CD4-positive, alpha-beta T cell (primary cell): ENCODE results near the gene NEGR1. TPM values are rescaled to one million over a fixed set of nuclear protein-coding genes. Genes with fewer than 3 reads are reported as not detected.

Source experiments
- ATAC-seq: fragments of 200-7000 bp; cut with Tn5 transposase; one replicate; pipeline ENCODE4 v1.10.0; 2022; ENCODE audit warnings: mild to moderate bottlenecking; ENCODE audit not compliant: poor library complexity
- CTCF ChIA-PET: fragments of 350-600 bp; sonication (Branson Sonifier 250); formaldehyde crosslinking; loops from one replicate; lab custom pipeline; 2021; ENCODE audit warnings: antibody characterized with exemption, inconsistent platforms; lab: Charles Lee
- POLR2A ChIA-PET: fragments of 350-600 bp; sonication (Branson Sonifier 250); formaldehyde crosslinking; loops from one replicate; lab custom pipeline; 2021; ENCODE audit warnings: antibody characterized with exemption, inconsistent platforms; lab: Charles Lee
- DNase-seq, 14 experiments: peaks; one replicate each; pipeline ENCODE4 v3.0.0-alpha.2; 2013 to 2020; ENCODE audit warnings: mixed read lengths in 2 of 14
- H3K27ac ChIP-seq, 2 donors: one replicate each; pipeline versions ENCODE4 v1.5.1 to v1.7.0; 2013; ENCODE audit warnings: low read length in 2 of 2, low read depth in 1 of 2, mild to moderate bottlenecking in 1 of 2
- H3K27me3 ChIP-seq, 2 experiments: 1 replicate in 1 of 2; 2 replicates in 1 of 2; pipeline versions ENCODE4 v1.6.1 to v1.7.0; 2013; ENCODE audit warnings: low read length in 2 of 2, control low read depth in 1 of 2, mild to moderate bottlenecking in 1 of 2, moderate library complexity in 1 of 2; ENCODE audit not compliant: insufficient read depth in 2 of 2, control insufficient read depth in 1 of 2
- H3K36me3 ChIP-seq: one replicate; pipeline ENCODE4 v1.6.1; 2013; ENCODE audit warnings: low read length, control low read depth; ENCODE audit not compliant: insufficient read depth
- H3K4me1 ChIP-seq: one replicate; pipeline ENCODE4 v1.6.1; 2013; ENCODE audit warnings: low read length, control low read depth; ENCODE audit not compliant: insufficient read depth
- H3K4me3 ChIP-seq: one replicate; pipeline ENCODE4 v1.5.1; 2013; ENCODE audit warnings: mild to moderate bottlenecking, low read length, moderate library complexity
- H3K9me3 ChIP-seq, 2 experiments: 1 replicate in 1 of 2; 2 replicates in 1 of 2; pipeline versions ENCODE4 v1.6.1 to v1.7.0; 2013; ENCODE audit warnings: low read length in 2 of 2, mild to moderate bottlenecking in 2 of 2, control low read depth in 1 of 2, moderate library complexity in 1 of 2; ENCODE audit not compliant: control insufficient read depth in 1 of 2, insufficient read depth in 1 of 2
- H3K27ac Mint-ChIP-seq: one replicate; pipeline ENCODE4 v1.8.0; 2020; ENCODE audit warnings: mixed read lengths
- H3K27me3 Mint-ChIP-seq: one replicate; pipeline ENCODE4 v1.8.0; 2021; ENCODE audit warnings: mixed read lengths
- H3K36me3 Mint-ChIP-seq: one replicate; pipeline ENCODE4 v1.8.0; 2021; ENCODE audit warnings: low read depth, mixed read lengths
- H3K4me1 Mint-ChIP-seq: one replicate; pipeline ENCODE4 v1.8.0; 2021; ENCODE audit warnings: low read depth, mixed read lengths
- H3K4me3 Mint-ChIP-seq: one replicate; pipeline ENCODE4 v1.8.0; 2020; ENCODE audit warnings: mild to moderate bottlenecking, mixed read lengths
- H3K9me3 Mint-ChIP-seq: one replicate; pipeline ENCODE4 v1.8.0; 2020; ENCODE audit warnings: mixed read lengths
- intact Hi-C, 2 experiments: fragments of 100-400 bp; cut with DNase I in 1 of 2; cut with micrococcal nuclease in 1 of 2; formaldehyde crosslinking; loops; one replicate each; pipeline versions ENCODE4 v1.15.1 to v1.9.0; 2023 to 2025; cut with DNase I, micrococcal nuclease
- total RNA-seq, 174 experiments: library from RNA in 2 of 174; stranded (reverse) in 2 of 174; gene quantifications; one replicate each; pipeline ENCODE4 v1.2.3 and lab custom pipeline; 2021 to 2026
- TF ChIP-seq, protein P1 (sequence below): fragments of 200-600 bp; IDR thresholded peaks from one replicate; pipeline ENCODE4 v1.8.0; 2022; ENCODE audit warnings: antibody characterized with exemption, mild to moderate bottlenecking

Gene NEGR1
- total RNA-seq, 2 experiments from 2014 or later: 0.03 TPM

DNA sequence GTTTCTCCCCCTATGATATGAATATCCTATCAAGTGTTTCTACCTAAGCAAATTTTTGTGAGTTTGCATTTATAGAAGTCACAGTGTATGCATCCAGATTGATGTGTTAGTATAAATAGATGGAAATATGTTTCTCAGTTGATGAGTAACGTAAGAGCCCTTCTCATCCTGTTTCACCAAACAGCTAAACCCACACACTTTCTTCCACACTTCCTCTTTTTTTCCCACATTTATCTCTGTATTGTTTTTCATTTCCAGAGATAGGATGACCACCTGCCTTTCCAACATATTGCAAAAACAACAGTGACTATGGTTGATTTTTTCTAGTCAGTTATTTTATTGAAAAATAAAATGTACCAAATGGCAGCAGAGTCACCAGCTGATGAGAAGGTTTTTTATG is 490.1 kb downstream of the NEGR1 start:
- Mint-ChIP-seq H3K4me3 (no peak overlapping the region), H3K4me1 (no peaks in the 10 kb centered on the region), H3K9me3 (no peaks in the 10 kb centered on the region), H3K27ac (no peak overlapping the region), H3K36me3 (no peaks in the 10 kb centered on the region), H3K27me3 (no peaks in the 10 kb centered on the region)
- Histone ChIP-seq H3K27ac (no peak overlapping the region), H3K4me3 (no peak overlapping the region), H3K27me3 (no peaks in the 10 kb centered on the region), H3K9me3 (no peaks in the 10 kb centered on the region), H3K4me1 (no peaks in the 10 kb centered on the region), H3K36me3 (no peaks in the 10 kb centered on the region)
- TF ChIP-seq, protein P1, sequence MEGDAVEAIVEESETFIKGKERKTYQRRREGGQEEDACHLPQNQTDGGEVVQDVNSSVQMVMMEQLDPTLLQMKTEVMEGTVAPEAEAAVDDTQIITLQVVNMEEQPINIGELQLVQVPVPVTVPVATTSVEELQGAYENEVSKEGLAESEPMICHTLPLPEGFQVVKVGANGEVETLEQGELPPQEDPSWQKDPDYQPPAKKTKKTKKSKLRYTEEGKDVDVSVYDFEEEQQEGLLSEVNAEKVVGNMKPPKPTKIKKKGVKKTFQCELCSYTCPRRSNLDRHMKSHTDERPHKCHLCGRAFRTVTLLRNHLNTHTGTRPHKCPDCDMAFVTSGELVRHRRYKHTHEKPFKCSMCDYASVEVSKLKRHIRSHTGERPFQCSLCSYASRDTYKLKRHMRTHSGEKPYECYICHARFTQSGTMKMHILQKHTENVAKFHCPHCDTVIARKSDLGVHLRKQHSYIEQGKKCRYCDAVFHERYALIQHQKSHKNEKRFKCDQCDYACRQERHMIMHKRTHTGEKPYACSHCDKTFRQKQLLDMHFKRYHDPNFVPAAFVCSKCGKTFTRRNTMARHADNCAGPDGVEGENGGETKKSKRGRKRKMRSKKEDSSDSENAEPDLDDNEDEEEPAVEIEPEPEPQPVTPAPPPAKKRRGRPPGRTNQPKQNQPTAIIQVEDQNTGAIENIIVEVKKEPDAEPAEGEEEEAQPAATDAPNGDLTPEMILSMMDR: no peak
- ATAC-seq (no peak), DNase-seq (no peak)
- ChIA-PET CTCF (no interaction called here), POLR2A (no interaction called here)
- intact Hi-C loops: no loop called here

DNA sequence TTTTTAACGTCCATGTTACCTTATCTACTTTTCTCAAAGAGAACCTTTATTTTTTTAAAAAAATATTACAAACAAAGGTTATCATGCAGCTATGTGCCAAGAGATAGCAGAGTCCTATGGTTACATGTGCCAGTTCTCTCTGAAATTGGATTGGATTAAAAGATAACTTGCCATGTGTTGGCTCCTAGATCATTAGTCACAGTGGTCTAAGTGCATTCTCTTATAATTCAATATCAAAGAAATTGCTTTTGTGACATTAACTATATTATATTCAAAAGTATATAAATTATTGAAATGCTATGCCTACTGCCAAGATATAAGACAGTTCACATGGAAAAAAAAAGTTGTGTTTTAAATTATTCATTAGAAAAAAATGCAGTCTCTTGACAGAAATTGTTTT is 494.2 kb downstream of the NEGR1 start:
- CTCF ChIA-PET: no interaction called here
- H3K9me3 Mint-ChIP-seq: no peaks in the 10 kb centered on the region

DNA sequence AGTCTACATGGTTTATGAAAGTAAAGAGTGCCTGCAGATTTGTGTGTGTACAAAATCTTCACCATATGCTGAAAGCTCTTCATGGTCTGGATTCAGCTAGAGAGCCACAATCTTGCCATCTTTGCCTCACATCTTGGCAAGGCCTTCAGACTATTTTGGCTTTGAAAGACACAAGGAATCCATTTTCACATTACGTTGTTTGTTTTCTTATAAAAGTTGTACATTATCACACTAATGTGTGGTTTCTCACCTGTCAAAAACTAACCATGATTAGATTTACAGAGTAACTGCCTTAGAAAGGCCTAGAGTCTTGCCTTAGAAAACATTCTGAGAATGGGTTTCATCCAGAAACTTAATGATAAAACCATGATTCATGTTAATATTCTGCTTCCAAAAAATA is 494.6 kb downstream of the NEGR1 start:
- no peaks in the 10 kb centered on the region for H3K4me1 Mint-ChIP-seq
- ATAC-seq (no peak), DNase-seq (no peak)
- Histone ChIP-seq H3K4me1 (no peaks in the 10 kb centered on the region), H3K9me3 (no peaks in the 10 kb centered on the region), H3K27ac (no peak overlapping the region), H3K4me3 (no peak overlapping the region), H3K36me3 (no peaks in the 10 kb centered on the region), H3K27me3 (no peaks in the 10 kb centered on the region)
- ChIA-PET CTCF (no interaction called here), POLR2A (no interaction called here)
- no peaks in the 10 kb centered on the region for H3K27me3 Mint-ChIP-seq
- no peak overlapping the region for H3K27ac Mint-ChIP-seq
- H3K9me3 Mint-ChIP-seq: no peaks in the 10 kb centered on the region
- TF ChIP-seq, protein P1: no peak
- no peaks in the 10 kb centered on the region for H3K36me3 Mint-ChIP-seq
- intact Hi-C loops: no loop called here
- H3K4me3 Mint-ChIP-seq: no peak overlapping the region

More for the DNA sequence above, 494.2 kb downstream of the NEGR1 start:
- H3K27ac ChIP-seq: no peak overlapping the region
- intact Hi-C loops: no loop called here
- H3K27me3 Mint-ChIP-seq: no peaks in the 10 kb centered on the region
- no peaks in the 10 kb centered on the region for H3K36me3 ChIP-seq
- H3K36me3 Mint-ChIP-seq: no peaks in the 10 kb centered on the region
- no peaks in the 10 kb centered on the region for H3K4me1 ChIP-seq
- H3K4me3 Mint-ChIP-seq: no peak overlapping the region
- H3K27me3 ChIP-seq: no peaks in the 10 kb centered on the region
- no peak overlapping the region for H3K27ac Mint-ChIP-seq
- no peak for DNase-seq
- no peak for ATAC-seq
- H3K9me3 ChIP-seq: no peaks in the 10 kb centered on the region
- no peaks in the 10 kb centered on the region for H3K4me1 Mint-ChIP-seq
- POLR2A ChIA-PET: no interaction called here
- TF ChIP-seq, protein P1: no peak
- H3K4me3 ChIP-seq: no peak overlapping the region
